Thyroid gland (tissue), 4 donors: ENCODE results near the gene NR1I2.

Source experiments
- CTCF ChIP-seq, 6 experiments: fragments of 200-600 bp in 3 of 6; fragments of 450-650 bp in 3 of 6; sonication (generic) in 3 of 6; IDR thresholded peaks; one replicate each; pipeline ENCODE4 v1.5.1; 2016 to 2019; ENCODE audit warnings: antibody characterized with exemption in 6 of 6, mild to moderate bottlenecking in 2 of 6, inconsistent platforms in 1 of 6, moderate library complexity in 1 of 6
- POLR2A ChIP-seq, 2 donors: fragments of 450-650 bp; IDR thresholded peaks; one replicate each; pipeline ENCODE4 v1.6.1; 2017; ENCODE audit warnings: antibody characterized with exemption in 2 of 2, mild to moderate bottlenecking in 2 of 2, moderate library complexity in 1 of 2

DNA sequence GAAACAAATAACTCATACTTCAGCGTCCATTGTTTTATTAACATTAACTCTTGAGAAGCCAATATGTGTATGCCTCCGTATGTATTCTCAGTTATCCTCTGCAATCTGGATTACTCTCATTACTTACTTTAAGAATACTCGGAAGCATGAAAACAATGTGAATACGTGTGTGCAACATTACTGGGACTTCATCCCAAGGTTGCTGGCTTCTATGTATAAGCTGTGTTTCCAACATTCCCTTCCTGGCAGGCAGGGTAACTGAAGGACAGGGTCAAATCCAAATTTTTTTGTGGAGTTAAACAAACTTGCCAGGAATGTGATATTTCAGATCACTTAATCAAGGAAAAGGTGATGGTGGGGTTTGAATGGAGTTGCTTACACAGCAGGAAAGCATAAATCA lies 34.5 kb upstream of the NR1I2 start:
- TF ChIP-seq POLR2A (IDR thresholded peaks at IDR 0.05) (no peak), CTCF (IDR thresholded peaks at IDR 0.05) (no peak)
